Keratinocyte (primary cell): ENCODE results near the gene IGSF9.

Source experiments
- CTCF ChIP-seq, 3 experiments: IDR thresholded peaks in 1 of 3; conservative IDR thresholded peaks in 1 of 3; optimal IDR thresholded peaks in 1 of 3; 2 replicates in 2 of 3; 3 replicates in 1 of 3; pipeline versions ENCODE3 to v1.5.1; 2011; ENCODE audit warnings: low read length in 3 of 3, mild to moderate bottlenecking in 3 of 3, moderate library complexity in 2 of 3, control low read depth in 1 of 3, inconsistent platforms in 1 of 3; ENCODE audit not compliant: insufficient read depth in 2 of 3; ENCODE audit errors: extremely low read depth in 1 of 3
- EZH2 ChIP-seq: IDR thresholded peaks from one replicate; pipeline ENCODE4 v1.6.1; 2012; ENCODE audit warnings: inconsistent platforms, mild to moderate bottlenecking, low read length, moderate library complexity

GRCh38 chr1:159946242-159947187 is 1.1 kb upstream of the IGSF9 start:
- TF ChIP-seq CTCF (optimal IDR thresholded peaks at IDR 0.05 in 1 of 3, IDR thresholded peaks at IDR 0.05 in 1 of 3, conservative IDR thresholded peaks at IDR 0.05 in 1 of 3; ENCODE audit: extremely low read depth in 1 of 3, insufficient read depth in 2 of 3, low read length in 3 of 3) (no peak), EZH2 (no peak)
